Inflammatory macrophage treated with lipopolysaccharide for 4 hours (primary cell): ENCODE data around the gene P4HB.
"Not testable (repeated sequence)": the region's sequence is repeated elsewhere in the genome, so short reads cannot be mapped to it uniquely, and the experiment has no call there.

Experiments
- DNase-seq: peaks from one replicate; pipeline ENCODE4 v3.0.0-alpha.2; 2020

Gene P4HB

DNA sequence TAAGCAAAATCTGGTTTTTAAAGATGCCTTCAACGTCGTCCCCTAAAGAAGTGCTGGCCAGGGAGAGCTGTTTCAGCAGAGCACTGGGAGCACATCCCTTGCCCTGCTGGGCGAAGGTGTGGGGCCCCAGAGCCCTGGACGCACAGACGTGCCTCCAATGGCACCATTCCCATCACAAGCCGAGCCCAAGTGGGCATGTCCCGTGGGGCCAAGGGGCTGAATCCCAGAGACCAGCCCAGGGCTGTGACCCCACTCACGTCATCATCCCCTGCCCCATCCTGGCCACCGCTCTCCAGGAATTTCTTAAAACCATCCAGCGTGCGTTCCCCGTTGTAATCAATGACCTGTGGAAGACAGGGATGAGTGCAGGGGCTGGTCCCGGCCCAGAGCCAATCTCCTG is 15.4 kb downstream of the P4HB start:
- no peak for DNase-seq

DNA sequence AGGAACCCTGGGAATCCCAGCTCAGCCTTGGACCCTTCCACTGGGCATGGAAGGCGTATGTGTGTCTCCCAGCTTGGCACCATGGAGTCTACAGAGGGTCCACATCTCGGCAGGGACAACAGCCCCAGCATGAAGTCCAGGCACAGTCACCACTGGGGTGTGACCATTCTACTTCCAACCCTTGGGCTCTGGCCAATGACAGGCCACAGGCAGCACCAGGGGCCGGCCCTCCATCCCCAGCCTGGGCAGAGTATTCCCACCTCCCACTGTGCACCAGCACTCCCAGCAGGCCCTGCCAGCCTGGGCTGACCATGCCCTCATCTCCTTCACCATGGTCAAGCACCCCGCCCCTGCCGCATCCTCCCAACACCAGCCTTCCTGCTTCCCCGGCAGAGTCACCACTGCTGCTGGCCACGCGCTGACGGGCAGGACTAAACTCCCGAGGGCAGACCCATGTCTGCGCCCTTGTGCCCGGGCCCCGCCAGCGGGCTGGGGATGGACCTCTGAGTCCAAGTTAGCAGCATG is 15.9 kb downstream of the P4HB start:
- DNase-seq = no peak

DNA sequence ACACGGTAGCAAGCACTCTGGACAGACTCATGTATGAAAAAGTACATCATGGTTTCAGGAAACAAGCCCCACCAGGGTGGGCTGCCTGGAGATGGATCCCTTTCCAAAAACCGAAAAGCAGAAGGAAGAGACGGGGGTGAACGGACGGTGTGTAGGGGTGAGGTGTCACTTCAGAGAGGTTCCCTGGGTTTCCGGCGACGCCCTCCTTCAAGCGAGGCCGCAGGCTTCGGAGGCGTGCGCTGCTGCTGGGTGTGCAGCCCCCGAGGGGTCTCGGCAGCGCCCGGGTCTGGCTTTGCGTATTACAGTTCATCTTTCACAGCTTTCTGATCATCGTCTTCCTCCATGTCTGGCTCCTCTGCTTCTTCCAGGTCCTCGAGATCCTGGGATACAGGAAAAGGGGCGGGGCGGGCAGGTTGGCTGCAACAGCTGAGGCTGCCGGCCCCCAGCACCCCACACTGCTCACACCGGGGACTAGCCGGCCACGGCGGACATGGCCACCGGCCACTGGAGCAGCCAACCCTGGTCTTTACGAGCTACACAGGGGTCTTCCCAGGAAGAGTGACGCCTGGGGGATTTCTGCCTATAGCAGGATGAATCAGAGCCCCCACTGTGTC is 16.5 kb downstream of the P4HB start:
- no peak for DNase-seq

DNA sequence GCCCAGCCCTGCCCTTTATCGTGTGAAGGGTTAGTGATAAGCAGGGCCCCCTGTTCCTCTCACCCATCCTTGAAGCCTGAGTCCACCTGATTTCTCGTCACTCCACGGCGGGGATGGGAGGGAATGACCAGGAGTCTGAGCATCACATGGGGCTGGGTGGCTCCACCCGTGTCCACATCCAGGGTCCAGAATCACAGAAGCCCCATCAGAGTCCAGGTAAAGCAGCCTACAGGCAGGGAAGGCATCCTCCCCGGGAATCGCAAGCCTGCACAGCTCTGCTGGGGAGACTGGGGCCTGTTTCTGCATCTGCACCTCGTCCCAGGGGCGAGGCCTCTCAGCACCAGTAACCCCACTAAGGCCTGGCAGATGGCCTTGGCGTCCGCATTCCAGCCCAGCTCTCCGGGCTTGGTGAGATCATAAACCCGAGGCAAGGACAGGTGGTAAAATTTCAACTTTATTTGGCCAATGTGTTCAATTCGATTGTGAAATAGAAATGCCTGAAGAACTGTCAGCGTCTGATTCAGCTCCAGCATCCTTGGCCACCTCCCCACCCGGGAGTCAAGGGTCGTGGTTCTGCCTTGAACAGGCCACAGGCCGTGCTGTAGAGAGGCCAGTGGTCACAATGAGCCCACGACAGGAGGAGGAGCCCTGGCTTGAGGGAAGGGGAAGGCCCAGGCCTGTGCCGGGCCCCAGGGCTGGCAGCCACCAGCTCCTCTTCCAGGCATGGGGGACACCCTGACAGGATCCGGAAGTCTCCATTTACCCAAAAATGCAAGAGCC is 17.4 kb downstream of the P4HB start:
- no peak for DNase-seq

DNA sequence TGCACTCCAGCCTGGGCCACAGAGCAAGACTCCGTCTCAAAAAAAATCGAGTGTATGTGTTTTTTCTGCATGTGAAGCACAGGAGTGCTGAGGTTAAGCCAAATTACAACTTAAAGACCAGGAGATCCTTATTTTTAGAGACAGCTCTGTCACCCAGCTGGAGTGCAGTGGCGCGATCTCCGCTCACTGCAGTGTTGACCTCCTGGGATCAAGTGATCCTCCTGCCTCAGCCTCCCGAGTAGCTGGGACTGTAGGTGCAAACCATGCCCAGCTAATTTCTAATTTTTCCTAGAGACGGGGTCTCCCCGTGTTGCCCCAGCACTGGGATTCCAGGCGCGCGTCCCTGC is 18.0 kb downstream of the P4HB start:
- no peak for DNase-seq

DNA sequence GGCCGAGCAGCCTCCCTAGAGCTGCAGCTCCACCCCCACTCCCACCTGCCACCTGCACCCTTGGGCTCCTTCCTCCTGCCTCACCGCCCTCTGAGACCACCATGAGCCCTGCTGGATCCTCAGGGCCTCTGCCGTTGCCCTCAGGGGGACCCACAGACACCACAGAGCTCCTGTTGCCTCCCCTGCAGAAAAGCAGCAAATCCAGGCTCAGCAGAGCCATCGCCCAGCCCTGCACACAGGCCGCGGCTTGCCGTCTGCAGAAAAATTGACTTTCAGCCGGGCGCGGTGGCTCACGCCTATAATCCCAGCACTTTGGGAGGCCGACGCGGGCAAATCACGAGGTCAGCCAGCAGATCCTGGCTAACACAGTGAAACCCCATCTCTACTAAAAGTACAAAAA is 18.5 kb downstream of the P4HB start:
- DNase-seq = no peak

DNA sequence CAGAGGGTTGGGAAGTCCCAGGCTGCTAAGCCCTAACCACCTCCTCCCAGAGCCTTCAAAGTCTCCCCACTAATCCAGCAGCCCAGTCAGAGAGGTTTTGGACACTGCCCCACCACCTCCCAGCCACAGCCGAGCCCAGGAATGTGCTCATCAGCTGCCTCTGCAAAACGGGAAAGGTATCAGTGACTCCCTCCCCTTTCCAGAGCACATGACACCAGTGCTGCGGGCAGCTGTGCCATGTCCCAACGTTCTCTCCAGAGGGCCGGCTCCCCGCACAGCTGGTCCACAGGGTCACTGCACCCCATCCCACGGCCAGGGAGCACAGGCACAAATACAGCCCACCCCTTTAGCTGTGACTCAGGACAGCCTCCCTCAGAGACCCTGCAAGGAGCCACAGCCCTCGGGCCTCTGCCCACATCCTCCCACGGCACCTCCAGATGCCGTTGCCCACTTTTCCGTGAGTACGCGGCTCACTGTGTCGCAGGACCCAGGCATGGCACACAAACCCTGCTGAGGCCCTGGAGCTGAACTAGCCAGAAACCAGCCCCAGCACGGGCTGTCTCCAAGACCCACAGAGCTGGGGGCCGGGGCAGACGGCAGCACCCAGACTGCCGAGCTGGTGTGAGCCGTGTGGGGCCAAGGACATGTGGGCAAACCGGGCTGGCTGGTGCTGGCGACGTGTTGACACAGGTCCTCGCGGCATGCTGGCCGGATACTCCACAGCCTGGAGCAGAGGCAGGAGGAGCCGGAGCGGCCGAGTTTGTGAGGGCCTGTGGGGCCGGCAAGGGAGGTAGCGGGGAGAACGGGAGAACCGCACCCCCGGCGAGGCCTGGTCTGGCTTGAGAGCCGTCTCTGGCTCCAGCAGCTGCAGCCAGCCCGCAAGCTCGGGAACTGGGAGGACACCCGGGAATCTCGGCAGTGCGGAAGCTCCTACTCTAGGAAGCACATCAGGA is 19.2 kb downstream of the P4HB start:
- DNase-seq = no peak

DNA sequence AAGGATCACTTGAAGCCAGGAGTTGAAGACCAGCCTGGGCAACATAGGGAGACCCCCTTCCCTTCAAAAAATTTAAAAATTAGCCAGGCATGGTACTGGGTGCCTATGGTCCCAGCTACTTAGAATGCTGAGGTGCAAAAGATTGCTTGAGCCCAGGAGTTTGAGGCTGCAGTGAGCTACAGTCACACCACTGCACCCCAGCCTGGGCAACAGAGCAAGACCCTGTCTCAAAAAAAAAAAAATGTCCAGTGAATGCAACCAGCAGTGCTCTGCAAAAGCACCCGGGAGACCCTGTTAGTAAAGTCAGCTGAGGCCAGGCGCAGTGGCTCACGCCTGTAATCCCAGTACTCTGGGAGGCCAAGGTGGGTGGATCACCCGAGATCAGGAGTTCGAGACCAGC is 20.3 kb downstream of the P4HB start:
- DNase-seq = not testable (repeated sequence)

DNA sequence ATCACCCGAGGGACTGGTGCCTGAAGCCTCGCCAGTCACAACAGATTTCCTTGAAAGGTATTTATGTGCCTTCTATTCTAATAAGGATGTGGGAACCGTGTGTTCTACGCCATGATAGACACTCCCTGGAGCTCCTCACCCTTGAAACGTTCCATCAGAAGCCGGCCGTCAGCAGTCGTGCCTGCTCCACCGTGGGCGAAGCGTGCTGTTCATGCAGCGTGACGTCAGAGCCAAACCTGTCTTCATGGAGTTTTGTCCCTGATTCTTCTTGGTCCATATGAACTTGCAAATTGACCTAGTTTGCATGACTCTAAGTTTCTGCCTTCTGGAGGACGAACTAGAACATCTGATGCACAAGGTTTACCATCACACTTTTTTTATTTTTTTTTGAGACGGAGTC is 21.0 kb downstream of the P4HB start:
- no peak for DNase-seq

DNA sequence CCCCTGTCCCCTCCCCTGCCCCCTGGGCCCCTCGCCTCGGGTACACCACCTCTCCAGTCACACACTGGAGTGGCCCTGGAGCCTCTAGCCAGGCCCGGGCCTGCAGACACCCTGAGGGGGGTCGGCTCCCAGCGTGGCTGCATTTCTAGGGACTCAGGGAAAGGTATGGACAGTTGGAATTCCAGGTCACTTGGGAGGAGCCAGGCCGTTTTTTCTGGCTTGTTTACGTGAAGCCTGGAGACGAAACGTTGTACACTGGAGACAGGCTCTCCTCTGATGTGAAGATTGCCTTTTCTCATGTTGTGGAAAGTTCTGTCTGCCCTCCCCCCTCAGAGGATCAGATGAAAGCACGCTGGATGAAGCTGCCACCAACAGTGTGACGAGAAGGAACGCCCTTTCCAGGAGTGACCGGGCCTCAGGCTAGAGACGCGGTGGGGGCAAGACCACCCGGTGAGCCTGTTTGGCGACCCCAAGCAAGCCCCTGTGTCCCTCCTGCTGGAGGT is 21.5 kb downstream of the P4HB start:
- DNase-seq = no peak

DNA sequence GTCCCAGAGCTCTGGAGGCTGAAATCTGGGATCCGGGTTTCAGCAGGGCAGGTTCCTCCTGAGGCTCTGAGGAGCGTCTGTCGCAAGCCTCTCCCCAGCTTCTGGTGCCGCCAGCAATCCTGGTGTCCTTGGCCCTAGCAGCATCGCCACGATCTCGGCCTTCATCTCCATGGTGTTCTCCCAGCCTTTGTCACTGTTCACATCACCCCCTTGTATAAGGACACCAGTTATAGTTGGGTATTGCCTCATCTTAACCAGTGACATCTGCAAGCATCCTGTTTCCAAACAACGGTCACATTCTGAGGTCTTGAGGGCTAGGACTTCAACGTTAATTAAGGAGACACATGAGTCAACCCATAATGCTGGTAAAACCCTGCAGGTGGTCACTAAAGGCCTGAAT is 22.7 kb downstream of the P4HB start:
- peak; percentile 91 for DNase-seq

DNA sequence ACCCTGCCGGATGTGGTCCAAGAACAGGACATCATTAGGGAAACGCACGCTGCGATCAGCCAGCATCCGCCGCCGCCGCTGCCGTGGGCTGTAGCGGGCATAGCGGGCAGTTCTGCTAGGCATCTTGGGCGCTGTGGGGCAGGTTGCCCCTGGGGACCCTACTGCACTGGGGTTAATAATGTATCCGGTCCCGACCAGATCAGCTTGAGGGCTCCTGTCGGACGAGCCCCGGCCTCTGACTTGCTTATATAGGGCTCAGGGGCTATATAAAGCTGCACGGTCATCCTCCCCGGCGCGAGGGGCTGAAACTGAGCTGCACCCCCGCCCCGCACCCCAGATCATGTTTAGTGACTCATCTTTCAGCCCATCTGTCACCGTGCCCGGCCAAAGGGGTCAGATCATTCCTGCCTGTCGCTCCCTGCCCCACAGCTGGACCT is 25.5 kb downstream of the P4HB start, which contains the start of gene PPP1R27:
Gene PPP1R27 (minus strand): TSS at position 220 of the 437 bp plus-strand sequence. CDS start 97 bp downstream, at position 123.
- no peak for DNase-seq

DNA sequence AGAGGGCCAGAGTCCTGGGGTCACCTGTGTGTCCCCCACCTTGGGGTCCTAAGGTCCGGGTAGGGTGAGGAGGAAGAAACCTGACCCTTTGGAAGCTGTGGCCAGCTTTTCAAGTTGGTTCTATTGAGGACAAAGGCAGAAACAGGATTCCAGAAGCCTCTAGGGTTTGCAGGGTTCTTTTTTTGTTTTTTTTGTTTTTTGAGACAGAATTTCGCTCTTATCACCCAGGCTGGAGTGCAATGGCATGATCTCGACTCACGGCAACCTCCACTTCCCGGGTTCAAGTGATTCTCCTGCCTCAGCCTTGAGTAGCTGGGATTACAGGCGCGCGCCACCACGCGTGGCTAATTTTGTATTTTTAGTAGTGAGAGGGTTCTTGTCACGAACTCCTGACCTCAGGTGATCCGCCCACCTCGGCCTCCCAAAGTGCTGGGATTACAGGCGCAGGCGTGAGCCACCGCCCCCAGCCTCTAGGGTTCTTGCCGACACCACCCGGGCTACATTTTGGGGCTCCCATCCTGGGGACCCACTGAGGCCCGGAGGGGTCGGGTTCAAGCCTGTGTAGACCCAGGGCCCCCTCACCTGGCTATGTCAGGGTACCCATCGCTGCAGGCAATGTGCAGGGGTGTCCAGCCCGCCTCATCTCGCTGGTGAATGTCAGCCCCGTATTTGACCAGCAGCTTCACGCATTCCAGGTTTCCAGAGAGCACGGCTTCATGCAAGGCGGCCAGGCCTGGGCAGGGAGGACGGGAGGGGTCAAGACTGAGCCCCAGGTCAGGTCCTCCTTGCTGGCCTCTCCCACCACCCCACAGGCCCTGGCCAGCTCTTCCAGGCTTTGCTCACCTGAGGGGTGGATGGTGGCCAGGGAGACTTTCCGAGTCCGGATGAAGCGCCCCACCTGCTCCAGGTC is 26.2 kb downstream of the P4HB start:
- DNase-seq = no peak

DNA sequence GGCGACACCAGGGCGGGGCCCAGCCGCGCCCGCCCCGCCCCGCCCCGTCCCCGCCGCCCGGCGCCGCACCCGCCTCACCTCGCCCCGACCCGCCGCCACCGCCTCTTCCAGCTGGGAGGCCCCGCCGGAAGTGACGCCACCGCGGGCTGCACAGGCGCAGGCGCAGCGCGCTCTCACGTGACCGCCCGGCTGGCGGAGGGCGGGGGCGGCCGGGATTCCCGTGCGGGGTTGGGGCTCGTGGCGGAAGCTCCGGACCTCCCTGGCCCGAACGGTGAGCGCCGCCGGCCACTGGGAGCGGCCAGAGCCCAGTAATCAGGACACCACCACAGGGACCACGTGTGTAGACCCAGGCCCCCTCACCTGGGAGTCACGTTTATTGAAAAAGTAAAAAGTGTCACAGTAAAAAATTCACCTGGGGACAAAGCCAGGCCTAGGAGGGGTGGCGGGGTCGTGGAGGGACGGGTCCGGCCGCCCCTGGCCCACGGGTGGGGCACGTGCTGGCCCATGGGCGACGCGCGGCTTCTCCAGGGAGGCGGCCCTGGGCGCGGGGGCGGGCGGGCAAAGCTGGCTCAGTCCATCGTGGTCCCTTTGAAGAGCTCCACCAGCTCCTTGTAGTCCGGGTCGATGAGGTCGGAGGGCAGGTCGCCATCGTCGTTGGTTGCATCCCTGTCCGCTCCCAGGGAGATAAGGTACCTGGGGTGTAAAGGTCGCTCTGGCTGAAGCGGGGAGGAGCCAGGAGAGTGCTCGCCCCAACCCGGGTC is 27.0 kb downstream of the P4HB start, which contains the start of gene MCRIP1:
Gene MCRIP1 (minus strand): TSS at position 132 of the 761 bp plus-strand sequence. CDS start 8,785 bp downstream, outside the sequence.
- peak; percentile 97 for DNase-seq

DNA sequence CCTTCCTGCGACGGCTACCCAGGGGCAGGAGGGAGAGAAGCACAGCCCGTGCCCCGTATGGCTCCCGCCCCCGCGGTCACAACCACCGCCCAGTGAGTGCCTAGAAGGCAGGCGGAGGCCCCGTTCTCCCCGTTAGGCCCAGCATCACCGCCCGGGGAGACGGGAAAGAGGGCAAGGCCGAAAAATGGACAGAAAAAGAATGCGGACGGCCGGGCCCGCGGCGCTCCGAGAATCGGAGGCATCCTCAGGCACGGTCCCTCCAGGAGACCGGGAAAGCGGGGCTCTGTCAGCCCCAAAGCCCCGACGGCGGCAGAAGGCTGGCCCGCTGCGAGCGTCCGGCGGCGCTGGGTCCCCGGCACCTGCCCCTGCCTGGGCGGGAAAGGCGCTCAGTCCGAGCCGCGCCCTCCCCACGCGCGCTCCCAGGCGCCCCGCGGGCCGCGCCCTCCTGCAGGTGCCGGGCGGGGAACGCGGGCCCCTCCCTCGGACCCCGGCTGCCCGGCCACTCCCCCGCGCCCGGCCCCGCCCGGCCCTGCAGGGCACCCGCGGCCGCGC is 27.7 kb downstream of the P4HB start:
- DNase-seq = peak; percentile 36

DNA sequence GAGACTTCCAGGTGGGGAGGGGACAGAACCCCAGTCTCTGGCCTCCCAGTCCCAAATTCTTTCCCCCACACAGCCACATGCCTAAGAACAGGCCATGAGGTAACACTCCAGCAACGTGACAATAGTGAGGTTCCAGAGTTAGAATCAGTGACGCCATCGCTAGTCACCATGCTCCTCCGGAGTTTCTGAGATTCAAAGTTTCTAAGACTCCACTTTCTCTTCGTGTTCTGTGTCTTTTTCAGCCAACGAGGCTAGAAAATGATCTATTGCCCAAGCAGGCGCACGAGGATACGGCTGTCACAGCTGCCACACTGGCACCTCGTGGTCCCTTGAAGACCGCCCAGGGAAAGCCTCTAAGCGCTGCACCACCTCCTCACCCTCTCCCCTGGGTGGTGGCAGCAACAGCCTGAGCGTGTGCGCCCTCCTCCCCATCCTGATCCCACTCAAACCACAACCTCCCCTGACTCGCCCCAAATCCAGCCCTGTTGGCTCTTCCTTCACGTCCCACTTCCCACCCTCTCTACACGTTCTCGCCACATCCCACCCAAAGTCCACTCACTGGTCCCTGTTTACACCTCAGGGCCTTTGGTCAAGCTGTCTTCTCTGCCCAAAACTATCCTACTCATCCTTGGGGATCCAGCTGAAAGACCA is 28.3 kb downstream of the P4HB start:
- DNase-seq = peak; percentile 94

DNA sequence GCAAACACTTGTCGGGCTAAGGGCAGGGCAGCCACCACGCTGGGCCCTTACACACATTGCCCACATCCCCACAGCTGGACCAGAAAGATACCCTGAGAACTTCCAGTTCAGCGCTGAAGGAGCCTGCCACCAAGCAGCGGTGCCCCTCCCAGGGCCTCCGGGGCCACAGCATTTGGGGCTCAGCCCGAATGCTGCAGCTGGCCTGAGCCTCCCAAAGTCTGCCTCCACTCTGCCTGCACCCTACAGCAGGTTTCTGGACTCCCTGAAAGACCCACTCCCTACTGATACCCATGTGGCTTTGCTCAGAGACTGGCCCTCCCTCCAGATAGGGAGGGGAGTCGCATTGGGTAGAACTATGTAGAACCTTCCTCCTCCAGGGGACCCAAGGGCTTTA is 28.8 kb downstream of the P4HB start:
- no peak for DNase-seq

DNA sequence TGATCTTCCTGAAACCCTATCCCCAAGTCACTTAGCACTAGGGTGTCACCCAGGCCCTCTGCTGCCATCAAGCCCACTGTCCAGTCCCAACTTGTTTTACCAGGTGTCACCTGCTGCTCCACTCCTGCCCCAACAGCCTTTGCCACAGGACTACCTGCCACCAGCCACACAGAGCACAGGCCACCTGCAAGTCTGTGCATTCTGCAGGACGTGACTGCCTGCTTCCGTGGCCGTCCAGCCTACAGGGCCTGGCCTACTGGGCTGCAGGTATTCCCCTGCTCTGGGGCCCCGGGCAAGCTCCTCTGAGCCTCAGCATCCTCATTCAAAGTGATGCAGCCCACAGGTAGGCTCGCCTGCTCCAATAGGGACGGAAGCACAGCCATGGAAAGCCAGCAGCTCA is 30.5 kb downstream of the P4HB start:
- no peak for DNase-seq

DNA sequence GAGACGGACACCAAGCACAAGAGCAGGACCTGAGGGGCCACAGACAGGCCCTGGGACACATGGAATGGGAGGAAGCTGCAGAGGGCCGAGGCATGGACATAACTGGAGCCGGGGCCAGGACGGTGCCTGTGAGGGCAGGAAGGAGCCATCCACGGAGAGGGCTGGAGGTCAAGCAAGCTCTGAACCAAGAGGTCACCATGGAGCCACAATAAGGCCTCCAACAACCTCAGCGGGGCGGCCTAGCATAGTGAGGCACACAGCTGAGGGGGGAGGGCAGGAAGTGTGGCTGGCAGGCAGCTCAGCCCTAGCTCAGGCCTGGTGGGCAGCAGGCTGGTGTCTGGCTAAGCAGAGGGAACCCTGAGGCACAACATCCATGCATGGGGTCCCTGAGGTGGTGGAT is 31.7 kb downstream of the P4HB start:
- no peak for DNase-seq

DNA sequence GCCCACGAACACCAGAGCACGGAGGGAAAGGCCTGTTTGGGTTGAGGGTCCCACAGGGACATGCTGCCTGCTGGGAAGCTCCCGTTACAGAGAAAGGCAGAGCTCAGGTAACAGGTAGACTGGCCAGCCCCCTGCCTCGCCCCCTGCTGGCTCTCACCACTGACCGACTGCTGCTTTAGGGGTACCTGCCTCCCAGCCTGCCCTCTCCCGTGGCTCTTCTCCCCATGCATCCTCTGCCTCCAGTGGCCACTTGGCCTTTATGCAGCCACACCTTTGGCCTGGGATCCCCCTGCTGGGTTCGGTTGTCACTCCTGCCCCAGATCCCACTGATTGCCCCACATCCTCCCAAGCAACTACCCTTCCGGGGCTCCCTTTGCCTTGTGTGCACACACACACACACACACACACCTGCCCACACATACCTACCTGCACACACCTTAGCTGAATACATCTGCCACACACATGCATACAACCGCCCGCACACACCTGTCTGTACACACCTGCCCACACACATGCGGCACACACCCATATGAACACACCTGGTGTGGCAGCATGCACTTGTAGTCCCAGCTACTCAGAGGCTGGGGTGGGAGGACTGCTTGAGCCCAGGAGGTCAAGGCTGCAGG is 34.4 kb downstream of the P4HB start:
- no peak for DNase-seq
